DND-41 (cell line): ENCODE data around the gene DACT1.

Source experiments
- EZH2 ChIP-seq: IDR thresholded peaks from 3 replicates; pipeline ENCODE4 v1.6.1; 2012; ENCODE audit warnings: borderline replicate concordance, low read depth, mild to moderate bottlenecking, moderate library complexity, low read length, inconsistent platforms; ENCODE audit not compliant: severe bottlenecking
- TF ChIP-seq, protein P1 (sequence below): IDR thresholded peaks from 2 replicates; pipeline ENCODE4 v1.5.1; 2012; ENCODE audit warnings: borderline replicate concordance, low read length, moderate library complexity, mild to moderate bottlenecking; ENCODE audit not compliant: poor library complexity, severe bottlenecking; ENCODE audit errors: extremely low read depth

GRCh38 chr14:58659061-58659460, 21.3 kb downstream of the DACT1 start:
- TF ChIP-seq, protein P1, sequence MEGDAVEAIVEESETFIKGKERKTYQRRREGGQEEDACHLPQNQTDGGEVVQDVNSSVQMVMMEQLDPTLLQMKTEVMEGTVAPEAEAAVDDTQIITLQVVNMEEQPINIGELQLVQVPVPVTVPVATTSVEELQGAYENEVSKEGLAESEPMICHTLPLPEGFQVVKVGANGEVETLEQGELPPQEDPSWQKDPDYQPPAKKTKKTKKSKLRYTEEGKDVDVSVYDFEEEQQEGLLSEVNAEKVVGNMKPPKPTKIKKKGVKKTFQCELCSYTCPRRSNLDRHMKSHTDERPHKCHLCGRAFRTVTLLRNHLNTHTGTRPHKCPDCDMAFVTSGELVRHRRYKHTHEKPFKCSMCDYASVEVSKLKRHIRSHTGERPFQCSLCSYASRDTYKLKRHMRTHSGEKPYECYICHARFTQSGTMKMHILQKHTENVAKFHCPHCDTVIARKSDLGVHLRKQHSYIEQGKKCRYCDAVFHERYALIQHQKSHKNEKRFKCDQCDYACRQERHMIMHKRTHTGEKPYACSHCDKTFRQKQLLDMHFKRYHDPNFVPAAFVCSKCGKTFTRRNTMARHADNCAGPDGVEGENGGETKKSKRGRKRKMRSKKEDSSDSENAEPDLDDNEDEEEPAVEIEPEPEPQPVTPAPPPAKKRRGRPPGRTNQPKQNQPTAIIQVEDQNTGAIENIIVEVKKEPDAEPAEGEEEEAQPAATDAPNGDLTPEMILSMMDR, result no peak
- TF ChIP-seq EZH2, result no peak
